ENCODE data around the gene KRTAP12-3.

DNA sequence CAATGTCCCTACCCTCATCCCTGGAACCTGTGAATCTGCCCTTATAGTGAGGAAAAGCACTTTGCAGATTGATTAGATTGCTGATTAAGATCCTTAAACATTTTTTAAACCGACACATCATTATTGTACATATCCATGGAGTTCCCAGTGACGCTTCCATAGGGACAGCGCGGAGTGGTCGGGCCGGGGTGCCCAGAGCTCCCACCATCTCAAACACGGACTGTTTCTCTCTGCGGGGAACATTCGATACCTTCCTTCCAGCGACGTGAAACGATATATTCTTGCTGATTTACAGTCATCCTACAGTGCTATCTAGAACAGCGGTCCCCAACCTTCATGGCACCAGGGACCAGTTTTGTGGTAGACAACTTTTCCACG lies 43.3 kb downstream of the KRTAP12-3 start:
- TF ChIP-seq, protein P1, sequence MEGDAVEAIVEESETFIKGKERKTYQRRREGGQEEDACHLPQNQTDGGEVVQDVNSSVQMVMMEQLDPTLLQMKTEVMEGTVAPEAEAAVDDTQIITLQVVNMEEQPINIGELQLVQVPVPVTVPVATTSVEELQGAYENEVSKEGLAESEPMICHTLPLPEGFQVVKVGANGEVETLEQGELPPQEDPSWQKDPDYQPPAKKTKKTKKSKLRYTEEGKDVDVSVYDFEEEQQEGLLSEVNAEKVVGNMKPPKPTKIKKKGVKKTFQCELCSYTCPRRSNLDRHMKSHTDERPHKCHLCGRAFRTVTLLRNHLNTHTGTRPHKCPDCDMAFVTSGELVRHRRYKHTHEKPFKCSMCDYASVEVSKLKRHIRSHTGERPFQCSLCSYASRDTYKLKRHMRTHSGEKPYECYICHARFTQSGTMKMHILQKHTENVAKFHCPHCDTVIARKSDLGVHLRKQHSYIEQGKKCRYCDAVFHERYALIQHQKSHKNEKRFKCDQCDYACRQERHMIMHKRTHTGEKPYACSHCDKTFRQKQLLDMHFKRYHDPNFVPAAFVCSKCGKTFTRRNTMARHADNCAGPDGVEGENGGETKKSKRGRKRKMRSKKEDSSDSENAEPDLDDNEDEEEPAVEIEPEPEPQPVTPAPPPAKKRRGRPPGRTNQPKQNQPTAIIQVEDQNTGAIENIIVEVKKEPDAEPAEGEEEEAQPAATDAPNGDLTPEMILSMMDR (IDR thresholded peaks at IDR 0.05; ENCODE audit: borderline replicate concordance, extremely low read depth, low read length, poor library complexity, severe bottlenecking) = no peak
- no peak for TF ChIP-seq EZH2 (IDR thresholded peaks at IDR 0.05; ENCODE audit: borderline replicate concordance, low read depth, low read length, severe bottlenecking)

Measured in DND-41 (cell line).